Measurements from ENCODE around the gene TBC1D2B.
A peak's percentile ranks its signal among the peaks of the same experiment; 100 is the strongest.
"Not testable (repeated sequence)": the region's sequence is repeated elsewhere in the genome, so short reads cannot be mapped to it uniquely, and the experiment has no call there.

The TBC1D2B gene

DNA sequence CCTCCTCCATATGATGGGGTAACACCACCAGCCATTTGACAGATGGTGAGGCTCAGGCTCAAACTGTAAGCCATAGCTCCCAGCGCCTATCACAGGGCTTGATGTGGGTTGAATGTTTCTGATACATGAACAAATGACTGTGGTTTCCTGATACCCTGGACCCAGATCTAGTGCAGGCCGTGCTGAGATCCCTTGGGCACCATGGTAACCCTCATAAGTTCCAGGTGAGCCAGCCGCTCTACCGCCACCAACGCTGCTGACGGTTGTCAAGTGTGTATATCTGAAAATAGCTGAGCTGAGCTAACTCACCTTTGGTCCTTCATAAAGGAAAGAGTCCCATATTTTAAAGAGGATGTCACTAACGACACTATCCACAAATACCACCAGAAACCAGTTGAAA lies 74.5 kb downstream of the TBC1D2B start:
- DNase-seq (ENCODE audit: low read depth in 2 of 2), result no peak

- DNase-seq (ENCODE audit: low read depth in 2 of 2), result no peak
Measured at GRCh38 chr15:78001656-78002055, 75.9 kb downstream of the TBC1D2B start.

- no peak for DNase-seq (ENCODE audit: low read depth in 2 of 2)
Measured at GRCh38 chr15:78000927-78001249, 76.6 kb downstream of the TBC1D2B start.

DNA sequence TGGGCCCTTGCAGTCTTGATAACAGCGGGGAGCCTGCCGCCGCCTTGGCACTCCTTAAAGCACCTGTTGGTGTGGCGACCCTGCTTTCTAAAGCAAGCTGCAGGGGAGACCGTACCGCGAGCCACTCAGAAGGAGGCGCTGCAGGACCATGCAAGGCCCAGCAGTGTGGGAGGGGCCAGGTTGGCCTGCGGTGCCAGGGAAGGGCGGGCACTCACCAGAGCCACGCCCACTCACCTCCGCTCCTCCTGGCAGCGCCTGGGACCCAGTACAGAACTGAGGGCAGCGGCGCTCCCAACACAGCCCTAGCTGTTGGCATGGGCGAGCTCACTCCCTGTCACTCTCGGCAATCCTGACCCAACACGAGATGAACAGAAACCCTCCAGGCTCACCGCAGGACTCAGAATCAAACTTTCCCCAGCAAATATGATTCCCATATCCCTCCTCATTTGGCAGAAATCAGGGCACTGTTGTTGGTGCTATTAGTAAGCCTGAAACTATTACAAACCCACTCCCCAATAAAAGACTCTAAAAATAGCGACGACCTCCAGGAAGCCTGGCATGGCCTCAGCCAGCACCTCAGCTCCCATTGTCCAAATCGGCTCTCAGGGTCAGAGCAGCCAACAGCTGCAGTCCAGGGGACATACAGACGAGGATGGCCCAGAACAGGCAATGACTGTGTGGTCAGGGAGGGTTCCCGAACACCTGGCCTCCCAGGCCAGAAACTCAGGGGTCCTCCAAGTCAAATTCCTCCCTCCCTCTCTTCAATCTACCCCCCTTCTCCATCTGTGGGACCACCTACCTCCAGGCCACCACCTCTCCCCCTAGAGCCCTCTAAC lies 77.2 kb downstream of the TBC1D2B start:
- DNase-seq (ENCODE audit: low read depth in 2 of 2), result peak; percentile 42 to 53

DNA sequence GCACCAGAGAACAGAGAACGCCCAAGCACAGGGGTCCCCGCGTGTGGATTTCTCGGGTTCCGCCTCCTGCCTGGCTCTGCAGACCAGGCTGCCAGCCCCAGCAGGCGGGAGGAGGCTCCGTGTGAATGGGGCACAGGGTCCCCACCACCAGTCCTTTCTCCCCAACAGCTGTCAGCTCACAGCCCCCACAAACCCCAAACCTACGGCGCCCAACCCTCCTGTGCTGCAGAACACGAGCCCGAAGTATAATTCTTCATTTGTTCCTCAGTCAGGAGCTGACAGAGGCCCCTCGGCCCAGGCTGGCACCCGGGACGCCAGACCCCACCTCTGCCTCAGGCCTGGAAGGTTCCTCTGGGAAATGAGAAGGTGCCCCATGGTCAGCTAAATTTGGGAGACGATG lies 78.0 kb downstream of the TBC1D2B start:
- no peak for DNase-seq (ENCODE audit: low read depth in 2 of 2)

DNA sequence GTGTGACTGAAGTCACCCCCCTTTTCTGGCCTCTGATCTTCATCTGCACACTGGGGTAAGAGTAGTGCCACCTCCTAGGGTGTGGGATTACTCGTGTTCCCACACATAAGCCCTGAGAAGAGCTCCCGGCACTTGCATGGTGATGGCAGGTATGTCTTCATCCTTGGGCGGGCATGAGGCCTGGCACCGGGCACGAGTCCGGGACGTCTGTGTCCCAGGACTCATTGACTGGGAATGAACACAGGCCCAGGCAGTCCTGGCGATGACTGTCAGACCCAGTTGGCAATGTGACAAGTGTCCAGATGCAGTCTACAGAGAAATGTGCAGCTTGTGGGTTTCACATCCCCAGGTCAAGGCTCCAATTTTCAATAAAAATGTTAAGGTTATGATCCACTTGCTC lies 78.9 kb downstream of the TBC1D2B start:
- no peak for DNase-seq (ENCODE audit: low read depth in 2 of 2)

- not testable (repeated sequence) for DNase-seq (ENCODE audit: low read depth in 2 of 2)
Measured at GRCh38 chr15:77997761-77998554, 79.6 kb downstream of the TBC1D2B start.

DNA sequence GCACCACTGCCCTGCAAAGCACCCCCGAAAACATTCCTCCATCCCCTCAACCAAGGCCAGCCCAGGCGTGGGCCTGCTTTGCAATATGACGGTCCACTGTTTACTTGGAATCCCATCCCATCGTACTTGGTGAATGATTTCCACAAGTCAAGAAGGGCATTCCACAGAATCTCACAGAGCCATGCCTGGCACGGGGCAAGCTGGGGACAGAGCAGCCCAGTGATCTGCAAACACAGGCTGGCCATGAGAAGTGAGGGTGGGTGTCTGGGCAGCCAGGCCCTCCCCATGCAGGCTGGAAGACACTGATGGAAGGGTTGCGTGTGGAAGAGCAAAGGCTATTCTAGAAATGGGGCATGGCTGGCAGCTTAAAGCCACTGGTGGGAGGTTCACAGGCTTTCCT lies 80.3 kb downstream of the TBC1D2B start:
- not testable (repeated sequence) for DNase-seq (ENCODE audit: low read depth in 2 of 2)

GRCh38 chr15:77996713-77997171 lies 80.8 kb downstream of the TBC1D2B start:
- not testable (repeated sequence) for DNase-seq (ENCODE audit: low read depth in 2 of 2)

DNA sequence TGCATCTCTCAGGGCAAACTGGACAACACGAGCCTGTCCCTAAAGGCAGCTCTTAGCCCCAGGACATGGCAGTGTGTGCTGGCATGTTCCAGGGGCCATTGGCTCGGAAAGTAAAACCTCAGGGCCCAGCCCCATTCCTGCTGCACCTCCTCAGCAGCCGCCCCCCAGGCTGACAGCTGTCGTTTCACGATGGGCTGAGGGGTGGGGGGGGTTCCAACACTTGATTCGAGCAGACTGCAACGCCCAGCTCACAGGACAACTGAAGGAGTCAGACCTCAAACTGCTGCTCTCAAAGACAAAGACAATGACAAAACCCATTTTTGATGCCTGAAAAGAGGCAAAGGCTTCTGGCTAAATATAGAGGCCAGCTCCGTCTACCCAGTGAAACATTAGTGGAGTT lies 81.3 kb downstream of the TBC1D2B start:
- DNase-seq (ENCODE audit: low read depth in 2 of 2), result not testable (repeated sequence)

GRCh38 chr15:77995537-77995918 lies 82.0 kb downstream of the TBC1D2B start:
- not testable (repeated sequence) for DNase-seq (ENCODE audit: low read depth in 2 of 2)

DNA sequence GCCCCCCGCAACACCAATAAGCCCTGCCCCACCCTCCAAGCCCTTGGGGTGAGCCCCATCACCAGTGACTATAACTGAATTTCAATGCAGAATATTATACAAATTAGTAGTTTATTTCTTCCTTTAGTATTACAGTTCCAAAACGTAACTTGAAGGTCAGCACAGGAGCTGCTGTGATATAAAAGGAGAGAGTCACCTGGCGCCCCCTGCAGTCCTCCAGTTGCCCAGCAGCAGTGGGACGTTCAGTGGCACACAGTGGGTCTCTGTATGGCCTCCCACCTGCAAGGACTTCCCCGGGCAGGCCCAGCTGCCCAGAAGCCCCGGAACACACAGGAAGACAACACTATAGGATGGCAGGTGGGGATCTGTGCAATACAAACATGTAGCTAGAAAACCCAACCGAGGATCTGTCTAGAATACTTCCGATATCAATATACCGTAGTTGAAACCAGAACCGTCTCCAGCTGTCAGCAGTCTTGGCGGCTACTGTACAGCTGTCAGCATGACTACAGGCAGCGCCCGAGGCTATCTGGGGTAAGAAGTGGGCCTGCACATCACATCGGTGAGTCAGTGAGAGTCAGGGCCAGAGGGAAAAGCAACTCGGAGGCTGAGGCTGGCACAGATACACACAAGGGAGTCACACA lies 82.5 kb downstream of the TBC1D2B start:
- DNase-seq (ENCODE audit: low read depth in 2 of 2), result not testable (repeated sequence)

GRCh38 chr15:77993970-77994693 lies 83.4 kb downstream of the TBC1D2B start:
- DNase-seq (ENCODE audit: low read depth in 2 of 2), result not testable (repeated sequence)

- DNase-seq (ENCODE audit: low read depth in 2 of 2), result no peak
Measured at GRCh38 chr15:77993374-77993911, 84.1 kb downstream of the TBC1D2B start.

DNA sequence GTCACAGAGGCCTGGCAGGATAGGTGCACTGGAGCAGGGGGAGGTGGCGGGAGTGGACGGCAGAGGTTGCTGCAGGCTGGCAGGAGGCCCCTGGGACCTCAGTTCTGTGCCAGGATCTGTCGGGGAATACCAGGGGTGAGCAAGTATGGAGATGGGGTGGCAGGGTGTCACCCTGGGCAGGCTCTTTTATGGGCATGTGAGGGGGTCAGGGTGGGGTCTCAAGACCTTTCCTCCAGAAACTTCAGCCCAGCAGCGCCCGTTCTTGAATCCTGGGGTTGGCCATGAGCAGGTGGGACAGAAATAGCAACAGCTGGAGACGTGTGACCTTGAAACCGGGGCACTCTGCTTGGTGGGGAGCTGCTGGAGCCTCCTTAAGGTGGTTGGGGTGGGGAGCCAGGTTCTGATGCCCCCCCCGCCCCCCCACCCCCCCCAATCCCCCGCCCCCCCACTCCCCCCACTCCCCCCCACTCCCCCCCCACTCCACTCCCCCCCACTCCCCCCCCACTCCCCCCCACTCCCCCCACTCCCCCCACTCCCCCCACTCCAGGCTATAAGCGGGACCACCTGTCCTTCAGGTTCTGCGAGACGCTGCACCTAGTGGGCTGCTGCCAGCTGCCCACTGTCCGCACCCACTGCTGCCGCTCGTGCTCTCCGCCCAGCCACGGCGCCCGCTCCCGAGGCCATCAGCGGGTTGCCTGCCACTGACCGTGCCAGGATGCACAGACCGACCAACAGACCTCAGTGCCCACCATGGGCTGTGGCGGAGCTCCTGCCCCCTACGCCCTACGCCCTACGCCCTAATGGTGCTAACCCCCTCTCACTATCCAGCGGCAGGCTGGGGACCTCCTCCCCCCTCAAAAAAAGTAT lies 84.9 kb downstream of the TBC1D2B start:
- no peak for DNase-seq (ENCODE audit: low read depth in 2 of 2)

GRCh38 chr15:77991658-77992201 lies 85.8 kb downstream of the TBC1D2B start:
- not testable (repeated sequence) for DNase-seq (ENCODE audit: low read depth in 2 of 2)

DNA sequence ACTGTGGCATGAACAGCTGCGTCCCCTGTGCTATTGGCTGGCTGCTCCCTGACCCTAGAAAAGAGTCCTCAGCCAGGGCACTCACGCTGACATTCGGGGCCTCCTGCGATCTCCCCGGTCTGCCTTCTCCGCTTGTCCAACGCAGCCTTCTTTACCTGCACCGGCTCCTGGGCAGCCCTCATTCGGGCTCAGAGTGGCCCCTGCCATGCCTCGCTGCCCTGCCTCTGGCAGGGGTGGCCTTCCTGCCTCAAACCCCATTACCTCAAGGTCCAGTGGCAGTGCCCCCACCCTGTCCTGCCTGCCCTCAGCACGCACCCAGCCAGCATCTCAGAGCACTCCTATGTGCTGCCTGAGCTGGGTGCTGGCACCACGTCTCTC lies 86.5 kb downstream of the TBC1D2B start:
- DNase-seq (ENCODE audit: low read depth in 2 of 2), result no peak

DNA sequence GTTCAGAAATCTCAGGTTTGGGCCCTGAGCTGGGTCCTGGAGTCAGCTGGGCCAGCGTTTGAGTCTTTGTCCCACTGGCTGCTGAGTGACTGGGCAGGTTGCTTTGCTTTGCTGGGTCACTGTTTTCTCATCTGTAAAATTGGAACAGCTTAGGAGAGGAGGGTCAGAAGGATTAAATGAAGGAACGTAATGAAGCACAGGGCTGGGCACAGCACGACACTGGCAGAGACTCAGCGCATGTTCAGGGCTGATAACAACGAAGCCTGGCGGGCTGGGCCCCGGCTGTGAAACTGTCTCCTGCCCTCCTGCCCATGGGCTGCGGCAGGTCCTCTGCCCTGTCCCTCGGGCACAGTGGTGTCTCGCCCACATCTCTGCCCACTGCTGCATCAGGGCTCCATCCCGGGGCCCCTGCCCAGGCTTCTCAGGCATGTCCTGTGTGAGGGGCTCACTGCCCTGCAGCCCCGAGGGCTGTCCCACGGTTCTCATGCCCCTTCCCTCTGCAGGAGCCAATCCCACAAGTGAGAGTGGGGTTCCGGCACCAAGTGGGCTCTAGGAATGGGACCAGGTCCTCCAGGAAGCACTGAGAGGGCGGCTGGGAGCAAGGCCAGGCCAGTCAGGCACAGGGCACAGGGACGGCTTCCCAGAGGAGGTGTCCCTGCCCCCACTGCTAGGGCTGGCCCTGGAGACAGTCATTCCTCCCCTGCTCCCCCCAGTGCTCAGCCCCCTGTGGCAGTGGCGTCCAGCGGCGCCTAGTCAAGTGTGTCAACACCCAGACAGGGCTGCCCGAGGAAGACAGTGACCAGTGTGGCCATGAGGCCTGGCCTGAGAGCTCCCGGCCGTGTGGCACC lies 88.0 kb downstream of the TBC1D2B start:
- DNase-seq (ENCODE audit: low read depth in 2 of 2), result no peak
